Glutamatergic neuron (in vitro differentiated cells): ENCODE results near the gene ZNF618. TPM values are rescaled to one million over a fixed set of nuclear protein-coding genes. Genes with fewer than 3 reads are reported as not detected.

ENCODE experiments used
- DNase-seq: peaks from one replicate; pipeline ENCODE4 v3.0.0; 2022
- H3K27ac Mint-ChIP-seq: one replicate; pipeline ENCODE4 v1.8.0; 2020; ENCODE audit warnings: mild to moderate bottlenecking, mixed read lengths, inconsistent platforms; ENCODE audit not compliant: unreplicated experiment
- H3K27me3 Mint-ChIP-seq: one replicate; pipeline ENCODE4 v1.8.0; 2020; ENCODE audit warnings: mild to moderate bottlenecking, moderate library complexity, mixed read lengths, inconsistent platforms; ENCODE audit not compliant: unreplicated experiment
- H3K36me3 Mint-ChIP-seq: one replicate; pipeline ENCODE4 v1.8.0; 2020; ENCODE audit warnings: mild to moderate bottlenecking, mixed read lengths, inconsistent platforms; ENCODE audit not compliant: unreplicated experiment
- H3K4me1 Mint-ChIP-seq: one replicate; pipeline ENCODE4 v1.8.0; 2020; ENCODE audit warnings: mild to moderate bottlenecking, low read depth, mixed read lengths, inconsistent platforms; ENCODE audit not compliant: unreplicated experiment
- H3K4me3 Mint-ChIP-seq: one replicate; pipeline ENCODE4 v1.8.0; 2020; ENCODE audit warnings: mild to moderate bottlenecking, mixed read lengths, inconsistent platforms; ENCODE audit not compliant: unreplicated experiment
- H3K9me3 Mint-ChIP-seq: one replicate; pipeline ENCODE4 v1.8.0; 2020; ENCODE audit warnings: mild to moderate bottlenecking, moderate library complexity, mixed read lengths, inconsistent platforms; ENCODE audit not compliant: unreplicated experiment
- CTCF ChIP-seq: fragments of 200-600 bp; sonication (generic); IDR thresholded peaks from one replicate; pipeline ENCODE4 v1.5.0; 2021; ENCODE audit not compliant: partially characterized antibody, unreplicated experiment
- total RNA-seq: library from RNA; stranded (reverse); fragmentation: NEBNext Ultra II Directional; extraction: Animal tissue kit (Norgen Biotek cat#: 25700); gene quantifications from one replicate; pipeline ENCODE4 v1.2.1, GENCODE V29; 2021; ENCODE audit not compliant: unreplicated experiment

ZNF618 gene
- total RNA-seq, 1 donor from 2014 or later, result 114 TPM

DNA sequence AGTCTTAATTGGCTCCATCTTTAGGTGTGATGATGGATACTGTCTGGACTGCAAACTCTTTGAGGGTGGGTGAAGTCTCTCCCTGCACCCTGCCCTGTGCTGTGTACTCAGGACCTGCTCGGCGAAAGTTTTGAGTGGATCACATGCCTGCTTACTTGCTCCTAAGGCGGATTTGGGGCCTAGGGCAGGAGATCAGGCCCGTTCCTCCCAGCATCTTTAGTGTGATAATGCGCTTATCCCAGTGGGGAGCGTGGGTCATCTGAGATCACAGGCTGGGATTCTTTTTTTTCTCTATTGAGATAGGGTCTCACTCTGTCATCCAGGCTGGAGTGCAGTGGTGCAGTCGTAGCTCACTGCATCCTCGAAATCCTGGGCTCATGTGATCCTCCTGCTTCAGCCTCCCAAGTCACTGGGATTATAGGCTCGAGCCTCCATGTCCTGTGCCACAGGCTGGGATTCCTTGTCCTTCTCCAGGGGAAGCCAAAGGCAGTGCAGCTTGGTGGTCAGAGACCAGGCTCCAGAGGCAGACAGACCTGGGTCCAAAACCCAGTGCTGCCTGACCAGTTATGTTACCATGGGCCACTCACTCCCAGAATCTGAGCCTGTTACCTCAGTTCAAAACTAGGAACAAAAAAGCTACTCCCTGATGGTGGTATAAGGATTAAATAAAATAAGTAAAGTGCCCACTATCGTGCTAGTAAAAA is 59.7 kb downstream of the ZNF618 start:
- no peak for DNase-seq
- Mint-ChIP-seq H3K9me3 (peaks cover 2% of the 10 kb centered on the region), H3K36me3 (no peaks in the 10 kb centered on the region), H3K27me3 (no peaks in the 10 kb centered on the region), H3K4me1 (peaks cover 13% of the 10 kb centered on the region), H3K4me3 (no peak overlapping the region), H3K27ac (no peak overlapping the region)
- TF ChIP-seq CTCF, result no peak

DNA sequence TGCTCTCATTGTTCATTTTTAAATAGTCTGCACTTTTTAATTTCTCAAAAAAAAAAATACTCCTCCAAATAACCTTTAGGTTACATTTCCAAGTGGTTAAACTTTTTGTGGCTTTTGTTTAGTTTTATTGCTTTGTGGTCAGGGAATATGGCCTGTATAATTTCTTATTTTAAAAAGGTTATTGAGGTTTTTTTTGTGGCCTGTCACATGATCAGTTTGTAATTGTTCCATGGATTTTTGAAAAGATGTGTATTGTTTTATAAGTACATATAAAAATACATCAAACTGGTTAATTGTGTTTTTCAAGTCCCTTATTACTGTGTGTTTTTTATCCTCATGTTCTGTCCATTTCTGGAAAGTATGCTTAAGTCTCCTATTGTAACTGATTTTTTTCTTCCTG is 64.0 kb downstream of the ZNF618 start:
- Mint-ChIP-seq H3K27ac (no peak overlapping the region), H3K4me1 (peaks cover 30% of the 10 kb centered on the region), H3K9me3 (peaks cover 3% of the 10 kb centered on the region), H3K36me3 (peaks cover 6% of the 10 kb centered on the region), H3K4me3 (no peak overlapping the region), H3K27me3 (peaks cover 3% of the 10 kb centered on the region)
- no peak for DNase-seq
- TF ChIP-seq CTCF, result no peak

- DNase-seq, result no peak
- H3K9me3 Mint-ChIP-seq, result peaks cover 7% of the 10 kb centered on the region
- peaks cover 28% of the 10 kb centered on the region for H3K4me1 Mint-ChIP-seq
- peaks cover 6% of the 10 kb centered on the region for H3K36me3 Mint-ChIP-seq
- no peak overlapping the region for H3K4me3 Mint-ChIP-seq
- H3K27me3 Mint-ChIP-seq, result peaks cover 4% of the 10 kb centered on the region
- H3K27ac Mint-ChIP-seq, result no peak overlapping the region
- TF ChIP-seq CTCF, result no peak
These were observed 64.9 kb downstream of the ZNF618 start for GRCh38 chr9:113941056-113941455.

DNA sequence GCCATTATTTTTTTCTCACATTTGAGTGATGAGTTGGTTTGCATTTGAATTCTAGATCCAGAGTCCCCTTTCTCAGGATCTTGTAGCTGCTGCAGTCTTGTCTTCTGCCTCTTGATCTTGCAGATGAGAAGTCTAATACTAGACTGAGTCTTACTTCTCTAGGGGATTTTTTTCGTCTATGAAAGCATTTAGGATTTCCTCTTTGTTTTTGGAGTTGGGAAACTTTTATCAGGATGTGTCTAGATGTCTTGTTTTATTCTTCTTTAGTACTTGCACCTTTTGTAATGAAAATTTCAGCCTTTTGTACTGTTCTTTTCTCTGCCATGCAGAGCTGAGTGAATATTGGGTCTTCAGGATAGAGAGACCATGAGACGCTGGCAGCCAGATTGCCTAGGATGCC is 65.4 kb downstream of the ZNF618 start:
- no peak for TF ChIP-seq CTCF
- Mint-ChIP-seq H3K4me1 (peaks cover 29% of the 10 kb centered on the region), H3K27me3 (peaks cover 4% of the 10 kb centered on the region), H3K27ac (no peak overlapping the region), H3K4me3 (no peak overlapping the region), H3K36me3 (peaks cover 6% of the 10 kb centered on the region), H3K9me3 (peaks cover 9% of the 10 kb centered on the region)
- no peak for DNase-seq

GRCh38 chr9:113943112-113944009 is 67.3 kb downstream of the ZNF618 start:
- no peak for TF ChIP-seq CTCF
- H3K27ac Mint-ChIP-seq, result no peak overlapping the region
- H3K27me3 Mint-ChIP-seq, result peaks cover 4% of the 10 kb centered on the region
- peaks cover 6% of the 10 kb centered on the region for H3K36me3 Mint-ChIP-seq
- no peak for DNase-seq
- H3K4me1 Mint-ChIP-seq, result peaks cover 39% of the 10 kb centered on the region
- H3K4me3 Mint-ChIP-seq, result no peak overlapping the region
- peaks cover 10% of the 10 kb centered on the region for H3K9me3 Mint-ChIP-seq
